IMR-90 (cell line): ENCODE measurements around the gene R3HDML. TPM values are rescaled to one million over a fixed set of nuclear protein-coding genes. Genes with fewer than 3 reads are reported as not detected.
"Not testable (repeated sequence)": the region's sequence is repeated elsewhere in the genome, so short reads cannot be mapped to it uniquely, and the experiment has no call there.

ENCODE experiments used
- ATAC-seq: fragments of 200-7000 bp; cut with Tn5 transposase; 2 replicates; pipeline ENCODE4 v1.9.1; 2020; ENCODE audit warnings: low read depth, mild to moderate bottlenecking, moderate library complexity
- BruUV-seq: library from RNA; stranded (reverse); fragments of 400-500 nt; replicated peaks from 2 replicates; lab custom pipeline; 2021; lab: Mats Ljungman, UMichigan
- CTCF ChIA-PET: fragments of 300-600 bp; formaldehyde crosslinking; extraction: SDS; loops from one replicate; lab custom pipeline; 2021; ENCODE audit warnings: antibody characterized with exemption; lab: Yijun Ruan, JAX
- POLR2A ChIA-PET: fragments of 300-600 bp; sonication (Branson Sonifier 250); formaldehyde crosslinking; loops from one replicate; lab custom pipeline; 2022; ENCODE audit warnings: antibody characterized with exemption; ENCODE audit not compliant: unreplicated experiment; lab: Charles Lee
- DNase-seq: peaks from one replicate; pipeline ENCODE4 v3.0.0; 2013
- H2AFZ ChIP-seq: replicated peaks from 2 replicates; pipeline ENCODE3; 2013; ENCODE audit warnings: low read length, mild to moderate bottlenecking; ENCODE audit not compliant: poor library complexity
- H2AK5ac ChIP-seq: 2 replicates; pipeline ENCODE4 v1.6.1; 2013; ENCODE audit warnings: low read depth, low read length, inconsistent platforms
- H2AK9ac ChIP-seq: replicated peaks from 2 replicates; pipeline ENCODE3; 2013; ENCODE audit warnings: mild to moderate bottlenecking, low read depth, low read length, moderate library complexity; ENCODE audit not compliant: poor library complexity
- H2BK120ac ChIP-seq: 2 replicates; pipeline ENCODE4 v1.6.1; 2013; ENCODE audit warnings: low read depth, low read length, inconsistent platforms
- H2BK15ac ChIP-seq: 3 replicates; pipeline ENCODE4 v1.6.1; 2013; ENCODE audit warnings: low read depth, low read length, inconsistent platforms
- H2BK20ac ChIP-seq: 2 replicates; pipeline ENCODE4 v1.6.1; 2013; ENCODE audit warnings: low read depth, mild to moderate bottlenecking, inconsistent platforms, low read length, moderate library complexity
- H2BK5ac ChIP-seq: 2 replicates; pipeline ENCODE4 v1.6.1; 2013; ENCODE audit warnings: mild to moderate bottlenecking, low read depth, low read length, inconsistent platforms; ENCODE audit not compliant: poor library complexity, severe bottlenecking
- H3K14ac ChIP-seq: replicated peaks from 2 replicates; pipeline ENCODE4 v1.6.1; 2013; ENCODE audit warnings: low read depth, low read length, inconsistent platforms
- H3K18ac ChIP-seq: 2 replicates; pipeline ENCODE4 v1.6.1; 2013; ENCODE audit warnings: low read depth, low read length, control low read depth
- H3K23ac ChIP-seq: 2 replicates; pipeline ENCODE4 v1.6.1; 2013; ENCODE audit warnings: low read depth, low read length, inconsistent platforms
- H3K27ac ChIP-seq: 2 replicates; pipeline ENCODE4 v1.5.1; 2013; ENCODE audit warnings: mild to moderate bottlenecking, control low read depth, low read length; ENCODE audit not compliant: insufficient read depth
- H3K27me3 ChIP-seq: 2 replicates; pipeline ENCODE4 v1.6.1; 2013; ENCODE audit warnings: low read length; ENCODE audit not compliant: control insufficient read depth, insufficient read depth
- H3K36me3 ChIP-seq: 2 replicates; pipeline ENCODE4 v1.6.1; 2013; ENCODE audit warnings: low read length, mixed read lengths; ENCODE audit not compliant: control insufficient read depth, insufficient read depth
- H3K4ac ChIP-seq: 2 replicates; pipeline ENCODE4 v1.6.1; 2013; ENCODE audit warnings: low read depth, low read length, inconsistent platforms
- H3K4me1 ChIP-seq: 2 replicates; pipeline ENCODE4 v1.6.1; 2013; ENCODE audit warnings: low read length, mixed read lengths; ENCODE audit not compliant: control insufficient read depth, insufficient read depth
- H3K4me2 ChIP-seq: 2 replicates; pipeline ENCODE4 v1.6.1; 2013; ENCODE audit warnings: low read depth, mild to moderate bottlenecking, control low read depth, low read length, moderate library complexity
- H3K4me3 ChIP-seq: 2 replicates; pipeline ENCODE4 v1.5.1; 2013; ENCODE audit warnings: low read depth, mild to moderate bottlenecking, control low read depth, low read length, moderate library complexity; ENCODE audit not compliant: insufficient read depth
- H3K56ac ChIP-seq: 2 replicates; pipeline ENCODE4 v1.6.1; 2013; ENCODE audit warnings: low read length, inconsistent platforms; ENCODE audit not compliant: insufficient read depth; ENCODE audit errors: extremely low read depth
- H3K79me1 ChIP-seq, 2 experiments: 2 replicates each; pipeline ENCODE4 v1.6.1; 2013; ENCODE audit warnings: low read length in 2 of 2, inconsistent platforms in 1 of 2, low read depth in 1 of 2
- H3K9ac ChIP-seq: 2 replicates; pipeline ENCODE4 v1.6.1; 2013; ENCODE audit warnings: low read depth, low read length, control low read depth
- H3K9me1 ChIP-seq: 2 replicates; pipeline ENCODE4 v1.6.1; 2013; ENCODE audit warnings: low read length, inconsistent platforms; ENCODE audit not compliant: insufficient read depth
- H3K9me3 ChIP-seq: 2 replicates; pipeline ENCODE4 v1.6.1; 2013; ENCODE audit warnings: low read length; ENCODE audit not compliant: control insufficient read depth, insufficient read depth
- H4K20me1 ChIP-seq: 2 replicates; pipeline ENCODE4 v1.6.1; 2013; ENCODE audit warnings: low read length, inconsistent platforms; ENCODE audit not compliant: insufficient read depth
- H4K5ac ChIP-seq: 2 replicates; pipeline ENCODE4 v1.6.1; 2013; ENCODE audit warnings: mild to moderate bottlenecking, low read depth, low read length, control low read depth
- H4K8ac ChIP-seq, 2 experiments: 2 replicates each; pipeline ENCODE4 v1.6.1; 2013; ENCODE audit warnings: low read depth in 2 of 2, low read length in 2 of 2, control low read depth in 1 of 2, inconsistent platforms in 1 of 2
- H4K91ac ChIP-seq: 2 replicates; pipeline ENCODE4 v1.6.1; 2013; ENCODE audit warnings: low read depth, low read length, inconsistent platforms; ENCODE audit not compliant: insufficient read depth
- WGBS, 2 experiments: methylation state at CpG; one replicate each; pipeline versions ENCODE4 v1.1.5 to v1.1.7; 2013; ENCODE audit warnings: missing lambda C conversion rate in 2 of 2; ENCODE audit not compliant: insufficient read length in 1 of 2; ENCODE audit errors: extremely low coverage in 2 of 2; 5-methylcytosine and 5-hydroxymethylcytosine counted together
- dilution Hi-C: fragments of 300-500 bp; cut with HindIII; formaldehyde crosslinking; loops from one replicate; pipeline ENCODE4 v1.14.3; 2018; ENCODE audit warnings: low sequenced_read_pairs; ENCODE audit not compliant: unreplicated experiment
- in situ Hi-C: fragments of 300-500 bp; cut with MboI; formaldehyde crosslinking; loops from 3 replicates; pipeline ENCODE4 v1.14.3; 2019; ENCODE audit warnings: low sequenced_read_pairs, inconsistent platforms, mixed read lengths
- intact Hi-C: fragments of 100-400 bp; cut with micrococcal nuclease; formaldehyde crosslinking; loops from 2 replicates; pipeline ENCODE4 v1.10.0; 2022
- polyA plus RNA-seq, 3 experiments: library from polyadenylated mRNA; depleted of rRNA; stranded (reverse); fragments of >200 nt; gene quantifications; 2 replicates each; pipeline ENCODE4 v1.2.3, GENCODE V29; 2012; ENCODE audit warnings: low replicate concordance in 1 of 3
- total RNA-seq: library from RNA; depleted of rRNA; stranded (reverse); fragments of >200 nt; gene quantifications from 2 replicates; pipeline ENCODE4 v1.2.3, GENCODE V29; 2012

Gene R3HDML
- total and polyA plus RNA-seq, 2 of the 4 experiments (the other 2 are of a cell fraction), result not detected

- H2AFZ ChIP-seq, H3K4me2 ChIP-seq, dilution Hi-C loops, POLR2A ChIA-PET, H3K36me3 ChIP-seq, H2AK9ac ChIP-seq, H3K9me3 ChIP-seq, H3K9ac ChIP-seq, CTCF ChIA-PET, H4K20me1 ChIP-seq, H3K18ac ChIP-seq, ATAC-seq, H4K8ac ChIP-seq, H3K4me1 ChIP-seq, DNase-seq, H3K56ac ChIP-seq, H2BK20ac ChIP-seq, H3K79me1 ChIP-seq, H3K4ac ChIP-seq, in situ Hi-C loops, H2BK120ac ChIP-seq, H3K14ac ChIP-seq, H2AK5ac ChIP-seq, H4K91ac ChIP-seq, H3K23ac ChIP-seq, H4K5ac ChIP-seq, H3K27ac ChIP-seq, H2BK5ac ChIP-seq, H2BK15ac ChIP-seq, H3K9me1 ChIP-seq, H3K4me3 ChIP-seq, H3K27me3 ChIP-seq, BruUV-seq, intact Hi-C loops: not testable (repeated sequence)
- whole genome bisulfite sequencing, 2 experiments, result 98% methylated on average over 13 of the region's 42 CpGs; no CpG with 5 or more reads in 1 of the 2 experiments
These were observed 37.8 kb upstream of the R3HDML start for GRCh38 chr20:44299011-44299535.
